ENCODE results near the gene CFB. TPM values are rescaled to one million over a fixed set of nuclear protein-coding genes. Genes with fewer than 3 reads are reported as not detected.
"Not testable (repeated sequence)": the region's sequence is repeated elsewhere in the genome, so short reads cannot be mapped to it uniquely, and the experiment has no call there.

The CFB gene
- polyA plus RNA-seq, 1 of the 3 experiments (the other 2 are of a cell fraction) = 42.1 TPM

DNA sequence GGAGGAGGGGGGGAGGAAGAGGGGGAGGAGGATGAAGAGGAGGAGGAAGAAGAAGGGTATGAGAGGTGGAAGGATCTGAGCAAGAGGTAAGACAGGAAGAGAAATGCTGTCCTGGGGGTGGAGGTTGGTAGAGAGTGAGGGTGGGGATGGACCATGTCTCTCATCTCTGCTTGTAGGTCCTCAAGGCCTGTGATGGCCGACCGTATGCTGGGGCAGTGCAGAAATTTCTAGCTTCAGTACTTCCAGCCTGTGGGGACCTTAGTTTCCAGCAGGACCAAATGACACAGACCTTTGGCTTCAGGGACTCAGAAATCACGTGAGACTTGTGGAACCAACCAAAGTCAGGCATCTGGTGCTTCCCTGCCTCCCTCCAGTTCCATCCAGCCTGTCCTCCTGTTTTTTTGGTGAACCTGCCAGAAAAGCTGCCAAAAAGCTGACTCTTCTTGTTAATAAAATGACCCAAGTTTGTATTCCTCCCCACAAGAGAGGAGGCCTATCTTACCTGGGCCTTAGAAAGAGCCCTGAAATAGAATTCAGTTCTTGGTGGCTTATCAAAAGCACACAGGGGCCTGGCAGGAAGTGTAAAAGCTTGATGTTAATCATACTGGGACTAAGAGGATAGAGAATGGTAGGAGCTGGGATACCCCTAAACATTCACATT lies 33.5 kb downstream of the CFB start:
- Histone ChIP-seq H3K9ac (no peak overlapping the region), H3K27ac (ENCODE audit: low read depth in 2 of 2, low read length in 1 of 2) (no peak overlapping the region), H3K36me3 (replicated peaks in 1 of 2; ENCODE audit: control insufficient read depth in 1 of 2, insufficient read depth in 2 of 2, low read length in 1 of 2) (peaks cover 8 to 17% of the 10 kb centered on the region in 2 experiments), H3K4me2 (no peak overlapping the region), H2AFZ (ENCODE audit: low read depth) (no peak overlapping the region), H3K27me3 (ENCODE audit: insufficient read depth) (no peaks in the 10 kb centered on the region), H3F3A (replicated peaks; ENCODE audit: insufficient read depth) (no peaks in the 10 kb centered on the region), H3K4me1 (ENCODE audit: control insufficient read depth in 1 of 2, insufficient read depth in 2 of 2, low read depth in 1 of 2, low read length in 1 of 2) (no peaks in the 10 kb centered on the region), H3K9me2 (no peaks in the 10 kb centered on the region), H4K20me1 (ENCODE audit: insufficient read depth) (no peaks in the 10 kb centered on the region), H3K9me3 (no peaks in the 10 kb centered on the region), H3K4me3 (ENCODE audit: low read depth in 2 of 2, low read length in 1 of 2) (no peak overlapping the region), H3K79me2 (ENCODE audit: insufficient read depth) (peaks cover 15% of the 10 kb centered on the region)
- TF ChIP-seq NRF1 (IDR thresholded peaks at IDR 0.05; ENCODE audit: low read depth, low read length) (no peak), FOSL2 (IDR thresholded peaks at IDR 0.05; ENCODE audit: borderline replicate concordance, low read depth) (no peak), NFIC (IDR thresholded peaks at IDR 0.05; ENCODE audit: borderline replicate concordance) (no peak), CHD2 (IDR thresholded peaks at IDR 0.05; ENCODE audit: low read length, partially characterized antibody) (no peak), TAF1 (IDR thresholded peaks at IDR 0.05; ENCODE audit: borderline replicate concordance, low read depth, low read length) (no peak), EZH2phosphoT487 (IDR thresholded peaks at IDR 0.05; ENCODE audit: borderline replicate concordance, low read depth) (no peak), RAD21 (IDR thresholded peaks at IDR 0.05; ENCODE audit: low read length) (no peak), MXI1 (IDR thresholded peaks at IDR 0.05; ENCODE audit: low read depth, low read length) (no peak), GATA2 (CRISPR knock-in tag; IDR thresholded peaks at IDR 0.05) (no peak), GABPA (IDR thresholded peaks at IDR 0.05; ENCODE audit: low read depth) (no peak), TCF12 (IDR thresholded peaks at IDR 0.05) (no peak), FOXJ3 (CRISPR knock-in tag; IDR thresholded peaks at IDR 0.05) (no peak)
- TF ChIP-seq, protein P1, sequence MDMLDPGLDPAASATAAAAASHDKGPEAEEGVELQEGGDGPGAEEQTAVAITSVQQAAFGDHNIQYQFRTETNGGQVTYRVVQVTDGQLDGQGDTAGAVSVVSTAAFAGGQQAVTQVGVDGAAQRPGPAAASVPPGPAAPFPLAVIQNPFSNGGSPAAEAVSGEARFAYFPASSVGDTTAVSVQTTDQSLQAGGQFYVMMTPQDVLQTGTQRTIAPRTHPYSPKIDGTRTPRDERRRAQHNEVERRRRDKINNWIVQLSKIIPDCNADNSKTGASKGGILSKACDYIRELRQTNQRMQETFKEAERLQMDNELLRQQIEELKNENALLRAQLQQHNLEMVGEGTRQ (IDR thresholded peaks at IDR 0.05; ENCODE audit: borderline replicate concordance, low read depth, low read length) = no peak
- TF ChIP-seq, protein P2, sequence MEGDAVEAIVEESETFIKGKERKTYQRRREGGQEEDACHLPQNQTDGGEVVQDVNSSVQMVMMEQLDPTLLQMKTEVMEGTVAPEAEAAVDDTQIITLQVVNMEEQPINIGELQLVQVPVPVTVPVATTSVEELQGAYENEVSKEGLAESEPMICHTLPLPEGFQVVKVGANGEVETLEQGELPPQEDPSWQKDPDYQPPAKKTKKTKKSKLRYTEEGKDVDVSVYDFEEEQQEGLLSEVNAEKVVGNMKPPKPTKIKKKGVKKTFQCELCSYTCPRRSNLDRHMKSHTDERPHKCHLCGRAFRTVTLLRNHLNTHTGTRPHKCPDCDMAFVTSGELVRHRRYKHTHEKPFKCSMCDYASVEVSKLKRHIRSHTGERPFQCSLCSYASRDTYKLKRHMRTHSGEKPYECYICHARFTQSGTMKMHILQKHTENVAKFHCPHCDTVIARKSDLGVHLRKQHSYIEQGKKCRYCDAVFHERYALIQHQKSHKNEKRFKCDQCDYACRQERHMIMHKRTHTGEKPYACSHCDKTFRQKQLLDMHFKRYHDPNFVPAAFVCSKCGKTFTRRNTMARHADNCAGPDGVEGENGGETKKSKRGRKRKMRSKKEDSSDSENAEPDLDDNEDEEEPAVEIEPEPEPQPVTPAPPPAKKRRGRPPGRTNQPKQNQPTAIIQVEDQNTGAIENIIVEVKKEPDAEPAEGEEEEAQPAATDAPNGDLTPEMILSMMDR (IDR thresholded peaks at IDR 0.05) = no peak
- TF ChIP-seq, protein P3, sequence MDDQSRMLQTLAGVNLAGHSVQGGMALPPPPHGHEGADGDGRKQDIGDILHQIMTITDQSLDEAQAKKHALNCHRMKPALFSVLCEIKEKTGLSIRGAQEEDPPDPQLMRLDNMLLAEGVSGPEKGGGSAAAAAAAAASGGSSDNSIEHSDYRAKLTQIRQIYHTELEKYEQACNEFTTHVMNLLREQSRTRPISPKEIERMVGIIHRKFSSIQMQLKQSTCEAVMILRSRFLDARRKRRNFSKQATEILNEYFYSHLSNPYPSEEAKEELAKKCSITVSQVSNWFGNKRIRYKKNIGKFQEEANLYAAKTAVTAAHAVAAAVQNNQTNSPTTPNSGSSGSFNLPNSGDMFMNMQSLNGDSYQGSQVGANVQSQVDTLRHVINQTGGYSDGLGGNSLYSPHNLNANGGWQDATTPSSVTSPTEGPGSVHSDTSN (IDR thresholded peaks at IDR 0.05) = no peak
- TF ChIP-seq, protein P4, sequence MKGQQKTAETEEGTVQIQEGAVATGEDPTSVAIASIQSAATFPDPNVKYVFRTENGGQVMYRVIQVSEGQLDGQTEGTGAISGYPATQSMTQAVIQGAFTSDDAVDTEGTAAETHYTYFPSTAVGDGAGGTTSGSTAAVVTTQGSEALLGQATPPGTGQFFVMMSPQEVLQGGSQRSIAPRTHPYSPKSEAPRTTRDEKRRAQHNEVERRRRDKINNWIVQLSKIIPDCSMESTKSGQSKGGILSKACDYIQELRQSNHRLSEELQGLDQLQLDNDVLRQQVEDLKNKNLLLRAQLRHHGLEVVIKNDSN (IDR thresholded peaks at IDR 0.05; ENCODE audit: borderline replicate concordance, low read depth) = no peak
- CTCF ChIA-PET = interaction anchor here (1.8 kb wide), 1 partner anchor 27 kb away, joined by 6 read pairs; no protein-coding TSS in a partner anchor
- POLR2A ChIA-PET = no interaction called here
- DNase-seq = no peak
- 83% methylated on average over 2 of the region's 3 CpGs for whole genome bisulfite sequencing (ENCODE audit: low lambda C conversion rate)

DNA sequence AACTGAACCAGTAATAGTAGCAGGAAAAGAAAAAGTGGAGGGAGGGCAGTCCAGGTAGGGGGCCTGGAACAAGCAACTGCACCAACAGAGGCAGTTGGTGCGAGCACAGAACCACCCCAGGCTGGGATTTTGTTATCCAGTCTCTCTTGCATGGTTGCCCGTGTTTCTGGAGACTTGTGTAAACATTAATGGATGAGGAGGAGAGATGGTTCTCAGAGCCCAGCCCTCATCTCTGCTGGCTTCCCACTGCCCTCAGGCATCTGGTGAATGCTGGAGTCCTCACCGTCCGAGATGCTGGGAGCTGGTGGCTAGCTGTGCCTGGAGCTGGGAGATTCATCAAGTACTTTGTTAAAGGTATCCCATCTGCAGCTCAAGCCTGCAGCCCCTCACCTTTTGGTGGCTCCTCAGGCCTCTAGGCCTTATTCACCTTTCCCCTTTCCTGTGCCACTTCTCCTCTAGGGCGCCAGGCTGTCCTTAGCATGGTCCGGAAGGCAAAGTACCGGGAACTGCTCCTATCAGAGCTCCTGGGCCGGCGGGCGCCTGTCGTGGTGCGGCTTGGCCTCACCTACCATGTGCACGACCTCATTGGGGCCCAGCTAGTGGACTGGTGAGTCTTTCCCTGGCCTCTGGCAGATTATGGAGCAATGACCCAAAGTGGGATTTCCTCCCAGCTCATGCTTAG lies 34.4 kb downstream of the CFB start:
- H3K4me1 ChIP-seq (ENCODE audit: control insufficient read depth in 1 of 2, insufficient read depth in 2 of 2, low read depth in 1 of 2, low read length in 1 of 2); H3K9me2 ChIP-seq; H3K9me3 ChIP-seq; H3K4me3 ChIP-seq (ENCODE audit: low read depth in 2 of 2, low read length in 1 of 2); CTCF ChIA-PET; H3K79me2 ChIP-seq (ENCODE audit: insufficient read depth); H3K27ac ChIP-seq (ENCODE audit: low read depth in 2 of 2, low read length in 1 of 2); H4K20me1 ChIP-seq (ENCODE audit: insufficient read depth); POLR2A ChIA-PET; H2AFZ ChIP-seq (ENCODE audit: low read depth); DNase-seq; H3K4me2 ChIP-seq; H3F3A ChIP-seq (replicated peaks; ENCODE audit: insufficient read depth); H3K9ac ChIP-seq; H3K27me3 ChIP-seq (ENCODE audit: insufficient read depth): not testable (repeated sequence)
- WGBS (ENCODE audit: low lambda C conversion rate) = 71% methylated on average over 1 of the region's 13 CpGs
- H3K36me3 ChIP-seq (replicated peaks in 1 of 2; ENCODE audit: control insufficient read depth in 1 of 2, insufficient read depth in 2 of 2, low read length in 1 of 2) = peaks cover 8 to 17% of the 10 kb centered on the region in 2 experiments

DNA sequence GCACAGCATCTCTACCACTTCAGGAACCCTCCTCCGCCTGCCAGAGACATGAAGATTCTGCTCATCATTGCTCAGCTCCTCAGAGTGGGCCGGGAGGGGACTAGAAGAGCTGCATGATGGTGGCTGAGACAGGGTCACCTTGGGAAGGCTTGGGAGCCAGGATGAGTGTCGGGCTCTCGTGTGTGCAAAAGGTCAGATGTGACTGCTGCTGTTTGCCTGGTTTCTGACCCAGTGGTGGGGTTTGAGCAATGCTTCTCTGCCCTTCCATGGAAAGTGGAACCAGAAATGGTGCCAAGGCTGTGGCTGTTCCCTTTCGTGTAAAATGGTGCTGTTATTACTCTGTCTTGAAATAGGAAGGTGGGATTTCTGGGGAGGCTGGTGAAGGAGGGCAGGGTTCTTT lies 35.1 kb downstream of the CFB start:
- H2AFZ ChIP-seq (ENCODE audit: low read depth); CTCF ChIA-PET; H3K27ac ChIP-seq (ENCODE audit: low read depth in 2 of 2, low read length in 1 of 2); H3F3A ChIP-seq (replicated peaks; ENCODE audit: insufficient read depth); DNase-seq; H3K4me3 ChIP-seq (ENCODE audit: low read depth in 2 of 2, low read length in 1 of 2); POLR2A ChIA-PET; H3K79me2 ChIP-seq (ENCODE audit: insufficient read depth); H3K27me3 ChIP-seq (ENCODE audit: insufficient read depth); H3K9ac ChIP-seq; H3K9me3 ChIP-seq; H4K20me1 ChIP-seq (ENCODE audit: insufficient read depth); H3K4me1 ChIP-seq (ENCODE audit: control insufficient read depth in 1 of 2, insufficient read depth in 2 of 2, low read depth in 1 of 2, low read length in 1 of 2); H3K9me2 ChIP-seq; H3K4me2 ChIP-seq: not testable (repeated sequence)
- H3K36me3 ChIP-seq (replicated peaks in 1 of 2; ENCODE audit: control insufficient read depth in 1 of 2, insufficient read depth in 2 of 2, low read length in 1 of 2) = peaks cover 8 to 17% of the 10 kb centered on the region in 2 experiments
- WGBS (ENCODE audit: low lambda C conversion rate) = no CpG with 5 or more reads among the region's 5 CpGs
